ENCODE data around the gene DUT.

DNA sequence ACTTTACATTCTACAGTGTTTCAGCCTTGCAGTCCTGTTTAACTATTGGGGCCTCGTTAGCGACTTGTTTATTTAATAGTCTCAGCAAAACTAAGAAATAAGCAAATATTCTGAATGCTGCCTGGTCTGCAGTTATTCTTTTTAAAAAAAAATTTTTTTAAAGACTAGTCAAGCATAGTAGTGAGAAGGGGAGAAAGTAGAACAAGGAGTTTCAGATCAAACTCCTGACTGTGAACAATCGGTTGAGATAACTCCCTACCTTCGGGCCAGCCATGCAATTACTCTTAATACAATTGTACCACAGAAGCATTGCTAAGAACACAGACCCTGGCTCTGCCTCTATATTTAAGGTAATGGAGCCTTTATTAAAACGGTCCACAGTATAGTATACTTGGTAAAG, 5.8 kb upstream of the DUT start:
- no peak for TF ChIP-seq RAD21 (IDR thresholded peaks at IDR 0.05; ENCODE audit: low read depth)
- TF ChIP-seq NFIC (IDR thresholded peaks at IDR 0.05), result no peak
- no peak for TF ChIP-seq YY1 (IDR thresholded peaks at IDR 0.05; ENCODE audit: low read depth)
- TF ChIP-seq, protein P1, sequence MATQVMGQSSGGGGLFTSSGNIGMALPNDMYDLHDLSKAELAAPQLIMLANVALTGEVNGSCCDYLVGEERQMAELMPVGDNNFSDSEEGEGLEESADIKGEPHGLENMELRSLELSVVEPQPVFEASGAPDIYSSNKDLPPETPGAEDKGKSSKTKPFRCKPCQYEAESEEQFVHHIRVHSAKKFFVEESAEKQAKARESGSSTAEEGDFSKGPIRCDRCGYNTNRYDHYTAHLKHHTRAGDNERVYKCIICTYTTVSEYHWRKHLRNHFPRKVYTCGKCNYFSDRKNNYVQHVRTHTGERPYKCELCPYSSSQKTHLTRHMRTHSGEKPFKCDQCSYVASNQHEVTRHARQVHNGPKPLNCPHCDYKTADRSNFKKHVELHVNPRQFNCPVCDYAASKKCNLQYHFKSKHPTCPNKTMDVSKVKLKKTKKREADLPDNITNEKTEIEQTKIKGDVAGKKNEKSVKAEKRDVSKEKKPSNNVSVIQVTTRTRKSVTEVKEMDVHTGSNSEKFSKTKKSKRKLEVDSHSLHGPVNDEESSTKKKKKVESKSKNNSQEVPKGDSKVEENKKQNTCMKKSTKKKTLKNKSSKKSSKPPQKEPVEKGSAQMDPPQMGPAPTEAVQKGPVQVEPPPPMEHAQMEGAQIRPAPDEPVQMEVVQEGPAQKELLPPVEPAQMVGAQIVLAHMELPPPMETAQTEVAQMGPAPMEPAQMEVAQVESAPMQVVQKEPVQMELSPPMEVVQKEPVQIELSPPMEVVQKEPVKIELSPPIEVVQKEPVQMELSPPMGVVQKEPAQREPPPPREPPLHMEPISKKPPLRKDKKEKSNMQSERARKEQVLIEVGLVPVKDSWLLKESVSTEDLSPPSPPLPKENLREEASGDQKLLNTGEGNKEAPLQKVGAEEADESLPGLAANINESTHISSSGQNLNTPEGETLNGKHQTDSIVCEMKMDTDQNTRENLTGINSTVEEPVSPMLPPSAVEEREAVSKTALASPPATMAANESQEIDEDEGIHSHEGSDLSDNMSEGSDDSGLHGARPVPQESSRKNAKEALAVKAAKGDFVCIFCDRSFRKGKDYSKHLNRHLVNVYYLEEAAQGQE (IDR thresholded peaks at IDR 0.05; ENCODE audit: low read depth), result no peak
- TF ChIP-seq EP300 (IDR thresholded peaks at IDR 0.05; ENCODE audit: borderline replicate concordance), result no peak
- TF ChIP-seq CREB1 (IDR thresholded peaks at IDR 0.05; ENCODE audit: low read depth), result no peak
- no peak for TF ChIP-seq CEBPB (IDR thresholded peaks at IDR 0.05)
